Measurements from ENCODE around the gene CNGA3.

GRCh38 chr2:98332989-98333388, 13.3 kb upstream of the CNGA3 start:
- TF ChIP-seq CTCF (conservative IDR thresholded peaks at IDR 0.05; ENCODE audit: low read depth in 2 of 2) (no peak), POLR2AphosphoS5 (IDR thresholded peaks at IDR 0.05; ENCODE audit: low read depth) (no peak), REST (IDR thresholded peaks at IDR 0.05; ENCODE audit: unreplicated experiment) (no peak)

Measured in GM23338 (cell line).